H1 (cell line): Measurements from ENCODE around the gene HMGN1. TPM values are rescaled to one million over a fixed set of nuclear protein-coding genes. Genes with fewer than 3 reads are reported as not detected.

ENCODE experiments used
- ASH2L ChIP-seq: fragments of 200-600, 300-600 bp; sonication (generic); IDR thresholded peaks from one replicate; pipeline ENCODE4 v1.7.1; 2017; ENCODE audit warnings: low read length
- FOSL1 ChIP-seq: IDR thresholded peaks from 2 replicates; pipeline ENCODE4 v1.6.1; 2011; ENCODE audit warnings: mild to moderate bottlenecking, low read depth, low read length, moderate library complexity; ENCODE audit not compliant: insufficient read depth
- polyA plus RNA-seq, 7 experiments: library from polyadenylated mRNA; depleted of rRNA in 3 of 7; stranded (reverse) in 5 of 7; unstranded in 2 of 7; fragments of >200 nt in 5 of 7; fragments of 200-250 nt in 2 of 7; gene quantifications; 1 replicate in 5 of 7; 2 replicates in 1 of 7; 4 replicates in 1 of 7; pipeline versions ENCODE4 v1.2.1 to v1.2.3, GENCODE V29; 2011 to 2013; ENCODE audit warnings: missing spikeins in 2 of 7, mixed read lengths in 2 of 7
- total RNA-seq: library from RNA; stranded (reverse); fragmentation: NEBNext Ultra II Directional; extraction: Animal tissue kit (Norgen Biotek cat#: 25700); gene quantifications from 2 replicates; pipeline ENCODE4 v1.2.1, GENCODE V29; 2021

Gene HMGN1
- total and polyA plus RNA-seq, 2 of the 8 experiments (the other 6 are each of a cell fraction or from before 2014, with no cell fraction given): 279 to 505 TPM

DNA sequence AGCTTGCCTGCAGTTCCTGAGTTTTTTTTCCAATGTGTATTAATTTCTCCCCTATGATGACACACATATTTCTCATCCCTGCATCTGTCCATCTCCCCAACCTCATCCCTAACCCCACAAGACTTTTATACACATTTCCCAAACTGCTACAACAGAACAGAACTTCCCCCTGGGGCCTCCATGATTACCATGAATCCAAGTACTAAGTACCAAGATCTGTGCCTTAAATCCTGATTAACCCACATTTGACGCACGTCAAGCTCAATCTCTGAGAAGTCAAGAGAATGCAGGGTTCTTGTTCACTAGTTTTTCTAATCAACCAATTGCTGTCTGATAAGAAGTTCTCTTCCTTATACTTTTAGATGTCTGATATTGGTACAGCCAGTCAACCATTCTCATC, 9.7 kb downstream of the HMGN1 start (continued):
- no peak for TF ChIP-seq FOSL1
- no peak for TF ChIP-seq ASH2L
